HepG2 (cell line): ENCODE results near the gene ANKRD40CL.

Experiments
- CREB1 ChIP-seq, 2 experiments: fragments of 450-650 bp in 1 of 2; IDR thresholded peaks; 2 replicates each; pipeline ENCODE4 v1.6.1; 2016 to 2017; ENCODE audit warnings: control low read depth in 1 of 2, mild to moderate bottlenecking in 1 of 2, missing compliant biosample characterization in 1 of 2, missing genetic modification characterization in 1 of 2
- CTCF ChIP-seq: sonication (generic); formaldehyde crosslinking; IDR thresholded peaks from 2 replicates; pipeline ENCODE4 v1.5.0; 2020; ENCODE audit warnings: mild to moderate bottlenecking, missing genetic modification reagents, moderate library complexity
- KDM5B ChIP-seq: sonication (generic); formaldehyde crosslinking; IDR thresholded peaks from 2 replicates; pipeline ENCODE4 v1.4.0; 2020; ENCODE audit warnings: missing genetic modification reagents, mild to moderate bottlenecking, borderline replicate concordance
- KMT2A ChIP-seq: sonication (generic); formaldehyde crosslinking; IDR thresholded peaks from 2 replicates; pipeline ENCODE4 v1.4.0; 2020; ENCODE audit warnings: missing genetic modification reagents
- NFKBIZ ChIP-seq: IDR thresholded peaks from 2 replicates; pipeline ENCODE4 v1.6.1; 2018; ENCODE audit warnings: missing genetic modification reagents, missing compliant biosample characterization
- PHB2 ChIP-seq: fragments of 450-650 bp; IDR thresholded peaks from 2 replicates; pipeline ENCODE4 v1.6.1; 2018; ENCODE audit not compliant: partially characterized antibody
- PRDM10 ChIP-seq: sonication (generic); formaldehyde crosslinking; IDR thresholded peaks from 2 replicates; pipeline ENCODE4 v1.4.0; 2020; ENCODE audit warnings: low read depth, missing genetic modification reagents
- RAD51 ChIP-seq: fragments of 450-650 bp; IDR thresholded peaks from 2 replicates; pipeline ENCODE4 v1.6.1; 2016; ENCODE audit warnings: borderline replicate concordance
- SP2 ChIP-seq: sonication (generic); formaldehyde crosslinking; IDR thresholded peaks from 2 replicates; pipeline ENCODE4 v1.5.1; 2020; ENCODE audit warnings: mild to moderate bottlenecking, missing genetic modification reagents
- THYN1 ChIP-seq: sonication (generic); formaldehyde crosslinking; IDR thresholded peaks from 2 replicates; pipeline ENCODE4 v1.8.1; 2023; ENCODE audit warnings: low read depth, mild to moderate bottlenecking, moderate library complexity, missing genetic modification reagents, borderline replicate concordance
- YY1 ChIP-seq: IDR thresholded peaks from 2 replicates; pipeline ENCODE4 v1.6.1; 2011; ENCODE audit warnings: low read length, low read depth, moderate library complexity, mild to moderate bottlenecking; ENCODE audit not compliant: insufficient read depth, insufficient replicate concordance
- ZKSCAN1 ChIP-seq: fragments of 150-350 bp; IDR thresholded peaks from 2 replicates; pipeline ENCODE4 v1.6.1; 2014; ENCODE audit warnings: low read length
- ZNF414 ChIP-seq: sonication (generic); formaldehyde crosslinking; IDR thresholded peaks from 2 replicates; pipeline ENCODE4 v1.5.0; 2020; ENCODE audit warnings: missing genetic modification reagents
- ZNF816 ChIP-seq: sonication (generic); formaldehyde crosslinking; IDR thresholded peaks from 2 replicates; pipeline ENCODE4 v1.8.0; 2022; ENCODE audit warnings: missing genetic modification reagents, mild to moderate bottlenecking, borderline replicate concordance

DNA sequence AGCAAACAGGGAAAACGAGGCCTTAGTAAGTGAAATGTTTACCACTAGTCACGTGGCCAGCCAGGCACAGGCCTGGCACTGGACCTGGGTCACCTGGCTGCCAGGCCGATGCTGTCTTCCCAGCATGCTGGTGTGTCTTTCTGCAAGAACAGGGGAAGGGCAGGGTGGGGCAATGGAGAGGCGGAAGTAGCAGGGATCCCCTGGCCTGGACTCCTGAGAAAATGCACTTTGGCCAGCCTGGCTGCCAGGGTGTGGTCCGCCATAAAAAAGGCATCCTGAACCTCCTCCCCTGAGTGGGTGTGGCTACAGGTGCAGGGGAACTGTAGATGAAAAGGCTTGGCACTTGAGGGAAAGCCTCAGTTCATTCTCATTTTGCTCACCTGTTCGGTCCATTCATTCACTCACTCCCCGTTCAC lies 1.0 kb upstream of the ANKRD40CL start:
- TF ChIP-seq RAD51 (no peak), THYN1 (CRISPR knock-in tag) (no peak), KMT2A (CRISPR knock-in tag) (no peak), PRDM10 (CRISPR knock-in tag) (no peak), ZNF414 (no peak), PHB2 (no peak), YY1 (no peak), ZNF816 (CRISPR knock-in tag) (no peak), KDM5B (CRISPR knock-in tag) (no peak), CREB1 (IDR thresholded peaks at IDR 0.05) (no peak), CREB1 (CRISPR knock-in tag; IDR thresholded peaks at IDR 0.05) (no peak), ZKSCAN1 (no peak), SP2 (CRISPR knock-in tag) (no peak), CTCF (CRISPR knock-in tag) (no peak; the same call in 1 of the 2 replicates), NFKBIZ (CRISPR knock-in tag) (no peak)
